ENCODE results near the gene ZBTB45.
"Not testable (repeated sequence)": the region's sequence is repeated elsewhere in the genome, so short reads cannot be mapped to it uniquely, and the experiment has no call there.

The ZBTB45 gene

GRCh38 chr19:58474997-58475713 lies 44.5 kb downstream of the ZBTB45 start:
- DNase-seq: no peak

- no peak for DNase-seq
Measured at GRCh38 chr19:58474291-58474996, 45.2 kb downstream of the ZBTB45 start.

GRCh38 chr19:58473775-58474174 lies 45.8 kb downstream of the ZBTB45 start:
- no peak for DNase-seq

- DNase-seq: no peak
Measured at GRCh38 chr19:58471736-58472135, 47.9 kb downstream of the ZBTB45 start.

- not testable (repeated sequence) for DNase-seq
Measured at GRCh38 chr19:58470837-58471543, 48.6 kb downstream of the ZBTB45 start.

- DNase-seq: no peak
Measured at GRCh38 chr19:58469241-58470013, 50.2 kb downstream of the ZBTB45 start.

- no peak for DNase-seq
Measured at GRCh38 chr19:58468216-58468839, 51.3 kb downstream of the ZBTB45 start.

GRCh38 chr19:58466760-58467589 lies 52.6 kb downstream of the ZBTB45 start, which contains the start of gene ZNF324:
ZNF324 (plus strand) TSS chr19:58467080; CDS start chr19:58469186, 2,106 bp downstream.
- DNase-seq: peak; percentile 72 to 91

GRCh38 chr19:58466089-58466759 lies 53.4 kb downstream of the ZBTB45 start:
- DNase-seq: no peak
